ENCODE data around the gene PHF12. TPM values are rescaled to one million over a fixed set of nuclear protein-coding genes. Genes with fewer than 3 reads are reported as not detected.

The PHF12 gene
- total and polyA plus RNA-seq, 2 of the 13 experiments (the other 11 are each of a cell fraction or from before 2014, with no cell fraction given), result 9.8 to 17.1 TPM

DNA sequence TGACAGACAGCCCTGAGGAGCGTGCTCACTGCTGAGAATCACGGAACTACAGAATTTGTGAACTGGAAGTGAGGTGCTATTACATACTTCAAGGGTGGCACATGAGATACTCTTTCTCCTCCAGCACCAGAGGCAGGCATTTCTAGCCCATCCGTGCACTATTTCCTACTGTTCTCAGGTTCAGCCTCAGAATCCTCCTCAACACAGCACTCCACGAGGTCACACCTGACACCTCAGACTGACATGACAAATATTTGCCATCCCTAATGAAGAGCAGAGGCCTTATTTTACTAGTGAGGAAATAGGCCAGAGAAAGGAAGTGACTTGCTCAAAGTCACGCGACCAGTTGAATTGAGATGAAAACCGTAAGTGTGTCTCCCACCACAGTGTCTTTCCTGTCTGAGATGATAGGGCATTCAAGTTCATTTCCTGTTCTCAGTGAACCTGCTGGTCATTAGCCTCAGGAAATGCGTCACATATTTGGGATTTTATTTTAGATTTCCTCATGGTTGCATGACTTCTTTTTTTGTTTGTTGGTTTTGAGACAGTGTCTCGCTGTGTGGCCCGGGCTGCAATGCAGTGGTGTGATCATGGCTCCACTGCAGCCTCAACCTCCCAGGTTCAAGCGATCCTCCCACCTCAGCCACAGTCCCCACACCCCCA lies 30.9 kb upstream of the PHF12 start:
- 10% methylated on average over 11 of the region's 11 CpGs for WGBS (ENCODE audit: low lambda C conversion rate)
- ATAC-seq (no peak), DNase-seq (ENCODE audit: low spot score) (peak; percentile 18), FAIRE-seq (no peak)
- ChIA-PET POLR2A (no interaction called here), CTCF (ENCODE audit: low intra/inter-chr PET ratio, low total read pairs) (no interaction called here)
- no peak overlapping the region for H3K4me3 ChIP-seq (replicated peaks in 1 of 3; ENCODE audit: insufficient read depth in 1 of 3, low read depth in 2 of 3, low read length in 3 of 3)
- H3K9me3 ChIP-seq (ENCODE audit: low read length), result no peaks in the 10 kb centered on the region
- intact Hi-C loops (cut with micrococcal nuclease; ENCODE audit: unreplicated experiment) (no loop called here), in situ Hi-C loops (cut with HindIII; ENCODE audit: extremely low pct_ligation_motif_present, low pct_unique_long_range_greater_than_20kb) (no loop called here)
- no peak overlapping the region for H3K9ac ChIP-seq (ENCODE audit: insufficient read depth, low read depth, low read length)
- peaks cover 8 to 87% of the 10 kb centered on the region in 2 experiments; a peak in 3 of 5 replicates for H3K27me3 ChIP-seq (ENCODE audit: control insufficient read depth in 1 of 2, insufficient read depth in 2 of 2, low read length in 2 of 2)
- no peak overlapping the region for H2AFZ ChIP-seq (ENCODE audit: low read length)
- no peaks in the 10 kb centered on the region for H3K79me2 ChIP-seq (ENCODE audit: insufficient read depth, low read length)
- BruUV-seq (replicated peaks), result no TSS peak
- H4K20me1 ChIP-seq (ENCODE audit: insufficient read depth, low read length), result no peaks in the 10 kb centered on the region
- no peak overlapping the region for H3K27ac ChIP-seq (ENCODE audit: extremely low read length, insufficient read depth, low read length)
- H3K36me3 ChIP-seq (replicated peaks in 1 of 2; ENCODE audit: control insufficient read depth in 1 of 2, insufficient read depth in 2 of 2, low read length in 2 of 2), result no peaks in the 10 kb centered on the region
- no peak overlapping the region; the same call in 1 of the 2 replicates for H3K4me2 ChIP-seq (ENCODE audit: low read depth, low read length)
- peaks cover 28% of the 10 kb centered on the region for H3K4me1 ChIP-seq (ENCODE audit: insufficient read depth, low read length)
- TF ChIP-seq SALL1 (CRISPR knock-in tag; IDR thresholded peaks at IDR 0.05) (0 out of 2 replicates have a peak, but pooled peaks have one; percentile 23), ZNF383 (CRISPR knock-in tag; IDR thresholded peaks at IDR 0.05; ENCODE audit: borderline replicate concordance) (no peak), CAMTA2 (CRISPR knock-in tag; IDR thresholded peaks at IDR 0.05; ENCODE audit: borderline replicate concordance) (no peak), GABPA (IDR thresholded peaks at IDR 0.05; ENCODE audit: low read depth, low read length) (no peak), GABPA (CRISPR knock-in tag; IDR thresholded peaks at IDR 0.05; ENCODE audit: low read depth) (0 out of 2 replicates have a peak, but pooled peaks have one; percentile 33), ZNF713 (CRISPR knock-in tag; IDR thresholded peaks at IDR 0.05) (no peak), ZNF274 (CRISPR knock-in tag; IDR thresholded peaks at IDR 0.05) (no peak), FOXK1 (CRISPR knock-in tag; IDR thresholded peaks at IDR 0.05; ENCODE audit: borderline replicate concordance, low read depth) (no peak), MXD4 (CRISPR knock-in tag; IDR thresholded peaks at IDR 0.05) (no peak), JUNB (CRISPR knock-in tag; IDR thresholded peaks at IDR 0.05; ENCODE audit: borderline replicate concordance) (no peak), HMG20A (CRISPR knock-in tag; IDR thresholded peaks at IDR 0.05; ENCODE audit: borderline replicate concordance) (no peak), ZMYM4 (CRISPR knock-in tag; IDR thresholded peaks at IDR 0.05) (no peak), HDAC1 (CRISPR knock-in tag; IDR thresholded peaks at IDR 0.05) (no peak), MIER2 (CRISPR knock-in tag; IDR thresholded peaks at IDR 0.05) (no peak)
- TF ChIP-seq, protein P1, sequence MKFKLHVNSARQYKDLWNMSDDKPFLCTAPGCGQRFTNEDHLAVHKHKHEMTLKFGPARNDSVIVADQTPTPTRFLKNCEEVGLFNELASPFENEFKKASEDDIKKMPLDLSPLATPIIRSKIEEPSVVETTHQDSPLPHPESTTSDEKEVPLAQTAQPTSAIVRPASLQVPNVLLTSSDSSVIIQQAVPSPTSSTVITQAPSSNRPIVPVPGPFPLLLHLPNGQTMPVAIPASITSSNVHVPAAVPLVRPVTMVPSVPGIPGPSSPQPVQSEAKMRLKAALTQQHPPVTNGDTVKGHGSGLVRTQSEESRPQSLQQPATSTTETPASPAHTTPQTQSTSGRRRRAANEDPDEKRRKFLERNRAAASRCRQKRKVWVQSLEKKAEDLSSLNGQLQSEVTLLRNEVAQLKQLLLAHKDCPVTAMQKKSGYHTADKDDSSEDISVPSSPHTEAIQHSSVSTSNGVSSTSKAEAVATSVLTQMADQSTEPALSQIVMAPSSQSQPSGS (CRISPR knock-in tag; IDR thresholded peaks at IDR 0.05), result no peak
- TF ChIP-seq, protein P2, sequence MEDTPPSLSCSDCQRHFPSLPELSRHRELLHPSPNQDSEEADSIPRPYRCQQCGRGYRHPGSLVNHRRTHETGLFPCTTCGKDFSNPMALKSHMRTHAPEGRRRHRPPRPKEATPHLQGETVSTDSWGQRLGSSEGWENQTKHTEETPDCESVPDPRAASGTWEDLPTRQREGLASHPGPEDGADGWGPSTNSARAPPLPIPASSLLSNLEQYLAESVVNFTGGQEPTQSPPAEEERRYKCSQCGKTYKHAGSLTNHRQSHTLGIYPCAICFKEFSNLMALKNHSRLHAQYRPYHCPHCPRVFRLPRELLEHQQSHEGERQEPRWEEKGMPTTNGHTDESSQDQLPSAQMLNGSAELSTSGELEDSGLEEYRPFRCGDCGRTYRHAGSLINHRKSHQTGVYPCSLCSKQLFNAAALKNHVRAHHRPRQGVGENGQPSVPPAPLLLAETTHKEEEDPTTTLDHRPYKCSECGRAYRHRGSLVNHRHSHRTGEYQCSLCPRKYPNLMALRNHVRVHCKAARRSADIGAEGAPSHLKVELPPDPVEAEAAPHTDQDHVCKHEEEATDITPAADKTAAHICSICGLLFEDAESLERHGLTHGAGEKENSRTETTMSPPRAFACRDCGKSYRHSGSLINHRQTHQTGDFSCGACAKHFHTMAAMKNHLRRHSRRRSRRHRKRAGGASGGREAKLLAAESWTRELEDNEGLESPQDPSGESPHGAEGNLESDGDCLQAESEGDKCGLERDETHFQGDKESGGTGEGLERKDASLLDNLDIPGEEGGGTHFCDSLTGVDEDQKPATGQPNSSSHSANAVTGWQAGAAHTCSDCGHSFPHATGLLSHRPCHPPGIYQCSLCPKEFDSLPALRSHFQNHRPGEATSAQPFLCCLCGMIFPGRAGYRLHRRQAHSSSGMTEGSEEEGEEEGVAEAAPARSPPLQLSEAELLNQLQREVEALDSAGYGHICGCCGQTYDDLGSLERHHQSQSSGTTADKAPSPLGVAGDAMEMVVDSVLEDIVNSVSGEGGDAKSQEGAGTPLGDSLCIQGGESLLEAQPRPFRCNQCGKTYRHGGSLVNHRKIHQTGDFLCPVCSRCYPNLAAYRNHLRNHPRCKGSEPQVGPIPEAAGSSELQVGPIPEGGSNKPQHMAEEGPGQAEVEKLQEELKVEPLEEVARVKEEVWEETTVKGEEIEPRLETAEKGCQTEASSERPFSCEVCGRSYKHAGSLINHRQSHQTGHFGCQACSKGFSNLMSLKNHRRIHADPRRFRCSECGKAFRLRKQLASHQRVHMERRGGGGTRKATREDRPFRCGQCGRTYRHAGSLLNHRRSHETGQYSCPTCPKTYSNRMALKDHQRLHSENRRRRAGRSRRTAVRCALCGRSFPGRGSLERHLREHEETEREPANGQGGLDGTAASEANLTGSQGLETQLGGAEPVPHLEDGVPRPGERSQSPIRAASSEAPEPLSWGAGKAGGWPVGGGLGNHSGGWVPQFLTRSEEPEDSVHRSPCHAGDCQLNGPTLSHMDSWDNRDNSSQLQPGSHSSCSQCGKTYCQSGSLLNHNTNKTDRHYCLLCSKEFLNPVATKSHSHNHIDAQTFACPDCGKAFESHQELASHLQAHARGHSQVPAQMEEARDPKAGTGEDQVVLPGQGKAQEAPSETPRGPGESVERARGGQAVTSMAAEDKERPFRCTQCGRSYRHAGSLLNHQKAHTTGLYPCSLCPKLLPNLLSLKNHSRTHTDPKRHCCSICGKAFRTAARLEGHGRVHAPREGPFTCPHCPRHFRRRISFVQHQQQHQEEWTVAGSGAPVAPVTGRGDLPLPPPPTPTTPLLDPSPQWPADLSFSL (CRISPR knock-in tag; IDR thresholded peaks at IDR 0.05), result no peak
